LNCAP (cell line): ENCODE measurements around the gene AGRN.

Experiments used
- CTCF ChIP-seq: fragments of 450-650 bp; IDR thresholded peaks from 2 replicates; pipeline ENCODE4 v1.5.1; 2017; ENCODE audit warnings: mild to moderate bottlenecking

AGRN gene

GRCh38 chr1:1043411-1043810, 23.5 kb downstream of the AGRN start:
- TF ChIP-seq CTCF, result no peak

- no peak for TF ChIP-seq CTCF
Observed at GRCh38 chr1:1043921-1044320, 24.0 kb downstream of the AGRN start.

GRCh38 chr1:1044455-1045078, 24.6 kb downstream of the AGRN start:
- no peak for TF ChIP-seq CTCF

GRCh38 chr1:1045129-1045528, 25.2 kb downstream of the AGRN start:
- no peak for TF ChIP-seq CTCF

GRCh38 chr1:1046243-1046642, 26.3 kb downstream of the AGRN start:
- TF ChIP-seq CTCF, result no peak

- TF ChIP-seq CTCF, result no peak
Observed at GRCh38 chr1:1046767-1047166, 26.8 kb downstream of the AGRN start.

- TF ChIP-seq CTCF, result no peak
Observed at GRCh38 chr1:1047407-1047806, 27.5 kb downstream of the AGRN start.

- no peak for TF ChIP-seq CTCF
Observed at GRCh38 chr1:1047963-1048362, 28.0 kb downstream of the AGRN start.
